ENCODE results near the gene MYH11.
A peak's percentile ranks its signal among the peaks of the same experiment; 100 is the strongest.
"Not testable (repeated sequence)": the region's sequence is repeated elsewhere in the genome, so short reads cannot be mapped to it uniquely, and the experiment has no call there.

MYH11 gene

GRCh38 chr16:15658556-15658955 is 198.3 kb downstream of the MYH11 start:
- no peak overlapping the region for H3K27ac ChIP-seq
- peak in 1 of 2 donors; percentile 17 for DNase-seq
- intact Hi-C loops (cut with DNase I; ENCODE audit: low total_unique reads), result no loop called here
- H3K4me3 ChIP-seq, result no peak overlapping the region
- no peaks in the 10 kb centered on the region for H3K27me3 ChIP-seq
- no peaks in the 10 kb centered on the region for H3K9me3 ChIP-seq
- peaks cover 0 to 12% (median 2%) of the 10 kb centered on the region in 4 donors for H3K4me1 ChIP-seq
- no peak for TF ChIP-seq CTCF (IDR thresholded peaks at IDR 0.05)
- peaks cover 0 to 5% (median 0%) of the 10 kb centered on the region in 3 donors for H3K36me3 ChIP-seq

- intact Hi-C loops (cut with DNase I; ENCODE audit: low total_unique reads), result no loop called here
- TF ChIP-seq CTCF (IDR thresholded peaks at IDR 0.05), result no peak
- Histone ChIP-seq H3K36me3 (peaks cover 0 to under 1% (median 0%) of the 10 kb centered on the region in 3 donors), H3K4me3 (no peak overlapping the region), H3K9me3 (no peaks in the 10 kb centered on the region), H3K4me1 (peaks cover 0 to 16% (median 4%) of the 10 kb centered on the region in 4 donors), H3K27ac (no peak overlapping the region), H3K27me3 (no peaks in the 10 kb centered on the region)
- no peak for DNase-seq
These were observed 198.7 kb downstream of the MYH11 start for GRCh38 chr16:15658149-15658548.

GRCh38 chr16:15655561-15655960 is 201.3 kb downstream of the MYH11 start:
- DNase-seq; H3K36me3 ChIP-seq; H3K4me3 ChIP-seq; H3K9me3 ChIP-seq; H3K27me3 ChIP-seq; H3K27ac ChIP-seq; intact Hi-C loops (cut with DNase I; ENCODE audit: low total_unique reads): not testable (repeated sequence)
- peaks cover 0 to 34% (median 15%) of the 10 kb centered on the region in 4 donors for H3K4me1 ChIP-seq

- DNase-seq, result no peak
- no peaks in the 10 kb centered on the region for H3K36me3 ChIP-seq
- H3K27ac ChIP-seq, result no peak overlapping the region
- H3K27me3 ChIP-seq, result no peaks in the 10 kb centered on the region
- no peaks in the 10 kb centered on the region for H3K9me3 ChIP-seq
- H3K4me3 ChIP-seq, result no peak overlapping the region
- H3K4me1 ChIP-seq, result peaks cover 0 to 29% (median 15%) of the 10 kb centered on the region in 4 donors
- TF ChIP-seq CTCF (IDR thresholded peaks at IDR 0.05), result no peak
- intact Hi-C loops (cut with DNase I; ENCODE audit: low total_unique reads), result no loop called here
These were observed 202.2 kb downstream of the MYH11 start for GRCh38 chr16:15654591-15654990.

- intact Hi-C loops (cut with DNase I; ENCODE audit: low total_unique reads), result no loop called here
- Histone ChIP-seq H3K27me3 (no peaks in the 10 kb centered on the region), H3K36me3 (no peaks in the 10 kb centered on the region), H3K27ac (peak overlapping the region in 1 of 2 donors; percentile 25), H3K9me3 (no peaks in the 10 kb centered on the region), H3K4me3 (no peak overlapping the region), H3K4me1 (peaks cover 0 to 33% (median 17%) of the 10 kb centered on the region in 4 donors)
- TF ChIP-seq CTCF (IDR thresholded peaks at IDR 0.05), result no peak
- no peak for DNase-seq
These were observed 203.6 kb downstream of the MYH11 start for GRCh38 chr16:15653227-15653626.

Data from tibial artery (tissue), 4 donors.